Brain pericyte (primary cell): Measurements from ENCODE around the gene ZNF771.

Experiments
- DNase-seq: peaks from one replicate; pipeline ENCODE4 v3.0.0-alpha.2; 2012; ENCODE audit warnings: low read depth, low spot score

ZNF771 gene

GRCh38 chr16:30464078-30464477, 56.7 kb downstream of the ZNF771 start:
- no peak for DNase-seq
